ENCODE measurements around the gene ALDH3A2.

ALDH3A2 gene

DNA sequence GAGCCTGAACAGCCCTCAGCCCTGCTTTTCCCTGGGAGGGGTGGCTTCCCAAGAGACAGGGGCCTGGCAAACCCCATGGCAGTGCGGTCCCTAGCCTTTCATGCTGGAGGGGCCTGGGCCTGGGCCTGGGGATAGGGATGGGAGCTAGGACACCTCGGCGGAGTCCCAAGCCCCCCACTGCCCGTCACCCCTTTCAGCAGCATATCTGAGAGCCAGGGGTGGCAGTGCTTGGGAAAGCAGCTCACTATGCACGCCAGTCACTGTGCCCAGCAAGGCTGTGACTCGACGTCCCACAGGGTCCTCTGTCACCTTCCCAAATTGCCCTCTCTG, 68.4 kb downstream of the ALDH3A2 start:
- no peak for DNase-seq

DNA sequence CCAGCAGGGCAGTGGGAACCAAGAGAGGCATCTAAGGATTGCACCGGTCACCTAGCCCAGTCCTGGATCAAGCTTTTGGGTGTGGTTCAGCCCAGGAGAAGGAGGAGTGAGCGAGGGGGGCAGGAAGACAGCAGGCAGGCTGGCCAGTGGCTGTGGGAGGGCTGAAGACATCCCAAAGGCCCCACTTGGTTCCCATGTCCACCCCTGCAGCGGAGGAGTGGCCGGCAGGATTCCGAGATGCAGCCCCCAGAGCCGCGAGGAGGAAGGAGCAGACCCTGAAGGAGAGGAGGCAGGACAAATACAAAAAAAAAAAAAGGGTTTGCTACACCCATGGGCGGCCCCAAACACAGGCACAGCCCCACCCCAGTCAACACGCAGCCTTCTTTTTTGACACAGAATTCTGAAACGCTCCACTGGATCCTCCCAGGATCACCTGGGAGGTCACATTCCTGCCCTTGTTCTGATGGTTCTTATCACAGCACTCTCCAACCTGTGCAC, 68.9 kb downstream of the ALDH3A2 start:
- DNase-seq, result no peak

DNA sequence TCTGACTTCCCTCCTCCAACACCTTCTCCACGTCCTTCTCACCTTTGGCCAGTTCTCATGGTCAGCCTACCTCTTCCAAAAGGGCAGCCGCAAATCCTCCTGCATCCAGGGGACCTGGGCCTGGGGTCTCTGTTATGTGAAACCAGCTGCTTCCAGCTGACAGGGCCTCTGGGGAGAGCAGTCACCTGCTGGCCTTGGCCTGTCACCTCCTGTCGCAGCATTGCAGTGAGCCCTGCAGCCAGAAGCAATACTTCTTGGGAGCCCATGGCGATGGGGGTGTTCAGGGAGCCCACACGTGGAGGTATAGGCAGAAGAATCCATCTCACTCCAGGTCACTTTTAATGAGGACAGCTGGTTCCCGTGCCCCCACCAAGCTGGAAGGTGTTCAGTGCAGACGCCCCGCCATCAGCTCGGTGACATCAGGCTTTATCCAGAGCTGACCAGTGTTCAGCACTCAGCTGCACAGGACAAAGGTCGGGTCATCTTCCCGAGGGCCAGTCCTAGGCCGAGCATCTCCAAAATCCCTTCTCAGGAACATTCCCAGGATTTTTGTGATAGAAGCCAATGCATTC, 69.6 kb downstream of the ALDH3A2 start:
- no peak for DNase-seq

DNA sequence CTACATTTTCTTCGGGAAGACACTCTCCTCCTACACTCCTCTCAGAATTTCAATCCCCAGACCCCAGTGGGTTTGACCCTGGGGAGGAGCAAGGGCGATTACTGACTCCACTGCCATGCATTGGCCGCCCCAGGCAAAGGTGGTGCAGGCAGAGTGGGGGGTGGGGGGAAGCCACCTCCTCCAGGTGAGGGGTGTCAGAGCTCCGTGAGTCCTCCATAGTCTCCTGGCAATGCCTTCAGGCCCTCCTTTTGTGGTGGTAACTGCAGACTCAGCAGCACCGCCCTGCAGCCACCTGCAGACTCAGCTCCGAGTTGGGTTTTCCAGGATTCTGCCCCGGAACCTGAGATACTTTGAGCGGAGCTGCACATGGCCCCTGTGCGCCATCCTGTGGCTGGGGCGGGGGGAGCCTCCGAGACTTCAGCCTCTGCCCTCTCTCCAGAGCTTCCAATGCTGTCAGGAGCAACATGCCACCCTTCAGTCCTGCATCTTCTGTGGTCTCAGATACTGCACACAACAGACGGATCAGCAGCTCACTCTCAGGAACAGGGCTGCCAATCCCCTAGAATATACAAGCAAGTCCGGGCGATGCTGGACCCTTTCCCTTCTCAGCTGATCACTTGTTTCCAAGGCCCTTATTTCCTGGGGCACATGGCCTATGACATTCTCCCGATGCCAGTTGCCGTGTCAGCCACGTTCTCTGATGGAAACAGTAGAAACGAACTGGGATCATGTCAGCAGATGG, 70.2 kb downstream of the ALDH3A2 start:
- DNase-seq, result no peak

DNA sequence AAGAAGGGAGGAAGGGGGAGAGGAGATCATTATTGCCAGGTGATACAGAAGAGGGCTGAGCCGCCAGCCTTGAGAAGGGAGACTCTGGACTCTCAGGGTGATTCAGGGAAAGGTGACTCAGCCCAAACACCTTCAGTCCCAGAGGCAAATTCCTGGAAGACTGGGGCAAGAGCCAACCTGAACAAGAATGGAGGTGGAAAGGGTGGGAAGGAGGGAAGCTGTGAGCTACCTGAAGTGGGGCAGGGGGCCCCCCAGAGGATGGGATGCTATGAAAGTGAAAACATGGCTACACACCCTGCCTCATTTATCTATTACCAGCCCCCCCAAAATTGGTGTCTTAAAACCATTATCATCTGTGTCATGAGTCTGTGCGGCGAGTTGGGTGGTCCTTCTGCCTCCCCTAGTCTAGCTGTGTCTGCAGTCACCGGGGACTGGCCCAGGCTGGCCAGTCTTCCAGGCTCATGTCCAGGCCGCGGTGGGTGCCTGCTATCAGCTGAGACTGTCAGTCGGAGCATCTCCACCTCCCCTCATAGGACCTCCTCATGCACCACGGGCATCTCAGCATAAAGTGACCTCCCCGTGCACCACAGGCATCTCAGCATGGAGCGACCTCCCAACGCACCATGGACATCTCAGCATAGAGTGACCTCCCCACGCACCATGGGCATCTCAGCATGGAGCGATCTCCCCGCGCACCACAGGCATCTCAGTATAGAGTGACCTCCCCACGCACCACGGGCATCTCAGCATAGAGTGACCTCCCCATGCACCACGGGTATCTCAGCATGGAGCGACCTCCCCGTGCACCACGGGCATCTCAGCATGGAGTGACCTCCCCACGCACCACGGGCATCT, 71.0 kb downstream of the ALDH3A2 start:
- no peak for DNase-seq

DNA sequence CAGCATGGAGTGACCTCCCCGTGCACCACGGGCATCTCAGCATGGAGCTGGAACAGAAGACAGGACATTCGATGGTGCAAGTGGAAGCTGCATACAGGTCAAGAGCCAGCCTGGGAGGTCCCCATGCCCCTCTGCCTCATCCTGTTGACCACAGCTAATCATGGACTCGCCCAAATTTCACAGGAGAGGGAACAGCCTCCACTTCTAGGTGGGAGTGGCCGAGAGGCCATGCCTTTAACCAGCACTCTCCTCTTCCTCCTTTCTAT, 71.6 kb downstream of the ALDH3A2 start:
- no peak for DNase-seq

DNA sequence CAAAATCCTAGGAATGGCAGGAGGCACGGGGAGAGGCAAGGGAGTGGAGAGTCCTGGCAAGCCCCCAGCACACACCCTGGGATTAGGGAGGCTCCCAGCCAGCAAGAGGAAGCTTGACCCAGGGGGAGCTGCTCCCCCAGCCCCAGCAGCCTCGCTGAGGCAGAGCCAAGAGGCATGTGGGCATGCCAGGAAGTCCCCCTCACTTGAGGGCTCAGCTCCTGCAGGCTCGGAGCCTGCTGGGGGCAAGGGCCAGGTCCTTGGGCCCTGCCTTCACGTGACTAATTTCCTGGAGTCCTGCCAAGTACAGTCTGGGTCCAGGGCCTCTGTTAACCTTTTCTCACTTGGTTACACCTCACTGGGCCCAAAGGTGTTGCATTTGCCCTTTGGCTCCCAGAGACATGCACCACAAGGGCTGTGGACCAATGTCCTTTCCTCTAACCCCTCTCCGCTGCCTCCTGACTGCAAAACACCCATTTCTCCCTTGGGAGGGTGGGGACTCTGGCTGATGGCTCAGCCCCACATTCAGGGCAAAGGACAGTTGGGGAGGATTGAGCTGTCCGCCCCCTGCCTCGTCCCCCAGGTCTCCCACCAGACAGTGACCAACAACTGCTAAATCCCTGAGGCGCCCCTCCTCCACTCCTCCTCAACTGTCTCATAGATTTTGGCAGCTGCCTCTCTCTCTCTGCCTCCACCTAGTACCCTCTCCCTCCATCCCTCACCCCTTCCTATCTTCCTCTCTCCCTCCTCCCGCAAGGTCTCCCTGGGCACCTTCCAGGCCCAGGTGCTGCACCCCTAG, 72.3 kb downstream of the ALDH3A2 start:
- DNase-seq, result no peak

DNA sequence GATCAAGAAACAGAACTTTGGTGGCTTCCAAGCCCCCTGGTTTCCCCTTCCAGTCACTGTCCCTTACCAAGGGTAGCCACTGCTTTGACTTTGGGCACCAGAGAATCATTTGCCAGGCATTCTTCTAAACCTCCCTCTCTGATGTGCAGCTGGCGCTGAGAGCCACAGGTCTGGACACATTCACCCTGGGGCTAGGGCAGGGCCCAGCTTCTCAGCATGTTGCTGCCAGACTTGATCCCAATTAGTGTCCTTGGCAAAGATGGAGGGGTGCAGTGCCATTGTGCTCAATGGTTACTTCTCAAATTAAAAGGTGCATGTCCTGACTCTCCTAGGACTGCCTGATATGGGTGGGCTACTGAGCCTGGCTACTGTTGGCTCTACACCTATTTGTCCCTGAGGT, 75.4 kb downstream of the ALDH3A2 start:
- no peak for DNase-seq

DNA sequence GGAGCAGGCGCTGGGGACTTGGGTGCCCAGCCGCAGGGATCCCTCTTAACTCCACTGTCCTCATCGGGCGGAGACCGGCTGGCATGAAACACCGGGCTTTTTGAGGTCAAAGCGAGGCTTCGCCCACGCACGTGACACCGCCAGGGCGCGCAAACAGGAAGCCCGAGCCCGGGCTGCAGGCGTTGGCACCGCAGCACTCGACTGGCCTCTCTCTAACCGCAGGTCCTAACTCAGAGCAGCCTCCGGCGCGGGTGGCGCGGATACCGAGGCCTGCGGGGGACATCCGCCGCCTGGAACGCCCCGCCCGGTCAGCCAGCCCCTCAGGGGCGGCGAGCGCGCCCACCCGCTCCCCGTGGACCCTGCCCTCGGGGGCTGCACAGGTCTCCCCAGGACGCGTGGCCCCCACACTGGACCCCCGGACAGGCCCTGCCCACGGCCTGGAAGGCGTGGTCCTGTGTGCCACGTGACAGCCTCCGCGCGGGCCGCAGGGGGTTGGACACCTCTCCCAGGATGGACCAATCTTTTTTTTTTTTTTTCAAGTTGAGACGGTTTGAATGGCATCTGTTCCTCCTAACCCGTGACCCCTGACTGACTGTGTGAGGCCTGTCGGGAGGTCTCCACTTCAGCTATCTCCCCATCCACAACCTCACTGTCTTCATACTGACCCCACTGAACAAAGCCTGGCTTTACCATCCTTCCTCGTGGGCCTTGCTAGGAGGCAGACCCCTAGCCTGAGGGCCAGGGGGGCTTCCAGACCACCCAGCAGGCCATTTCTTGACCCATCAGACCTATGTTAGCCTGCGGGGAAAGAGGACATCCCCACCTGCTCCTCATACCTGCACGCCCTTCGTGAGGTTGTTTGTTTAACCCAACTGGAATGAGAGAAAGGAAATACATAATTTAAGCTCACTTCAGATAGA, 76.2 kb downstream of the ALDH3A2 start:
- peak; percentile 36 for DNase-seq

DNA sequence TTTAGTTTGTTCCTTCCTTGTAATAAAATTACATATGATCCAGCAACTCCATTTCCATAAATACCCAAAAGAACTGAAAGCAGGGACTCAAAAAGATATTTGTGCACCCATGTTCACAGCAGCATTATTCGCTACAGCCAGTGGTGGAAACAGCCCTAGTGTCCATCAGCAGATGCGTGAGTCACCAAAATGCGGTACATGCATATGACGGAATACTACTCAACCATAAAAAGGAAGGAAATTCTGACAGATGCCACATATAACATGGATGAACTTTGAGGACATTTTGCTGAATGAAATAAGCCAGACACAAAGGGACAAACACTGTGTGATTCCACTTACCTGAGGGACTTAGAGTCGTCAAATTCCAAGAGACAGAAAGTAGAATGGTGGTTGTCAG, 76.9 kb downstream of the ALDH3A2 start:
- DNase-seq, result no peak

DNA sequence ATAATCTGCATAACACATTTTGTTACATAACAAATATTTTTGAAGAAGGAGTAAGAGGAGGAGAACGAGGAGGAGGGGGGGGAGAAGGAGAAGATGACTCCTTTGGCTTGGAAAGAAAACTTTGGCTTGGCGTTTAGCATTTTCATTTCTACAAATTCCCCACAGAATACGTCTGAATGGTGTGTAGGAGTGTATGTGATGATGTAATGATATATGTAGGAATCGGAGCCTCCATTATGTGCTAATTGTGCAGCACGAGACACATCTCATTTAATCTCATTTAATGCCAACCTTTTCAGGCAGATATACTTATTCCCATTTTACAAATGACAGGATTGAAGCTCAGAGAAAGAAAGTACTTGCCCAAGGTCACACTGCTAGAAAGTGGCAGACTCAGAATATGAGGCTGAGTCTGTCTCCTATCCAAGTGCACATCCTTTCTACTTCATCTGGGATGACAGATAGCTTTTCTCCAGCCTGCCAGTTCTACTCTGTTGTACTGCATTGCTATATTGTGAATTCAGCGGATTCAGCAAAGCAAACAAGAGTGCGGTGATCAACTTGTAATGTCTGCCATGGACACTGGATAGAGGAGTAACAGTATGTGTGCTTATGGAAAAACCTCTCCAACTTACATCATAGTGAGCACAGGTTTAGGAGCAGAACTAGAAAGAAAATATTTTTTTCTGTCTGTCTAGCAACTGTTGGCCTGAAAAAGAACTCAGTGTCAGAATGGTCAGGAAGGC, 78.3 kb downstream of the ALDH3A2 start:
- DNase-seq, result no peak

All from midbrain (tissue), 1 donor.